GM12891 (cell line): ENCODE measurements around the gene PTPN4.

Source experiments
- DNase-seq: peaks from one replicate; pipeline ENCODE4 v3.0.0; 2011; ENCODE audit warnings: low spot score; ENCODE audit not compliant: insufficient read length
- FAIRE-seq: peaks from 2 replicates; lab custom pipeline; 2011; peaks lifted over from hg19 to GRCh38; lab: Jason Lieb, UNC
- PAX5 ChIP-seq: IDR thresholded peaks from 2 replicates; pipeline ENCODE4 v1.6.1; 2011; ENCODE audit warnings: low read length, moderate library complexity, mild to moderate bottlenecking; ENCODE audit not compliant: insufficient read depth, severe bottlenecking
- POLR2A ChIP-seq: IDR thresholded peaks from 2 replicates; pipeline ENCODE4 v1.6.1; 2011; ENCODE audit warnings: low read depth, low read length, control low read depth
- POLR2AphosphoS5 ChIP-seq: IDR thresholded peaks from 2 replicates; pipeline ENCODE4 v1.6.1; 2011; ENCODE audit warnings: low read depth, low read length, control low read depth
- POU2F2 ChIP-seq: IDR thresholded peaks from 2 replicates; pipeline ENCODE4 v1.6.1; 2011; ENCODE audit warnings: low read depth, mild to moderate bottlenecking, control low read depth, low read length, moderate library complexity
- SPI1 ChIP-seq: IDR thresholded peaks from 2 replicates; pipeline ENCODE4 v1.6.1; 2011; ENCODE audit warnings: low read depth, low read length, control low read depth
- TAF1 ChIP-seq: IDR thresholded peaks from 2 replicates; pipeline ENCODE4 v1.6.1; 2011; ENCODE audit warnings: low read depth, low read length, control low read depth

PTPN4 gene

GRCh38 chr2:119718501-119719260 is 41.0 kb upstream of the PTPN4 start:
- TF ChIP-seq POLR2AphosphoS5 (no peak), TAF1 (no peak), POLR2A (no peak), SPI1 (no peak), PAX5 (no peak), POU2F2 (no peak)
- DNase-seq (no peak), FAIRE-seq (no peak)

GRCh38 chr2:119719261-119719627 is 40.5 kb upstream of the PTPN4 start:
- FAIRE-seq (no peak), DNase-seq (no peak)
- no peak for TF ChIP-seq TAF1
- TF ChIP-seq POU2F2 = no peak
- no peak for TF ChIP-seq POLR2A
- TF ChIP-seq PAX5 = no peak
- TF ChIP-seq SPI1 = no peak
- no peak for TF ChIP-seq POLR2AphosphoS5

GRCh38 chr2:119721043-119721442 is 38.7 kb upstream of the PTPN4 start:
- no peak for TF ChIP-seq POU2F2
- TF ChIP-seq POLR2AphosphoS5 = no peak
- TF ChIP-seq POLR2A = no peak
- TF ChIP-seq TAF1 = no peak
- TF ChIP-seq PAX5 = no peak
- no peak for TF ChIP-seq SPI1
- DNase-seq (no peak), FAIRE-seq (no peak)

DNA sequence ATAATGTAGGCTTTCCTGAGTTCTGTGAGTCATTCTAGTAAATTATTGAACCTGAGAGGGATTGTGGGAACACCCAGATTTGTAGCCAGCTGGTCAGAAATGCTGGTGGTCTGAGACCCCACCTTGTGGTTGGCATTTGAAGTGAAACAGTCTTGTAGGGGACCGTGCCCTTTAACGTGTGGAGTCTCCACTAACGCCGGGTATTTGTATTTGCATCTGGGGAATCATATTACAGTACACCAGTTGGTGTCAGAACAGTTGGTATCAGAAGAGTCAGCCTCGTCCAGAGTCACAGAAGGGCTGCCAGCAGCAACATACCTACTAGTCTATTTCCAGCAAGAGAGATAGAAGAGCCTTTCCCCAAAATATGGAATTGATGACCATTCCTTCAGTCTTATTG is 38.3 kb upstream of the PTPN4 start:
- no peak for DNase-seq
- no peak for TF ChIP-seq TAF1
- TF ChIP-seq POU2F2 = no peak
- no peak for TF ChIP-seq POLR2A
- TF ChIP-seq PAX5 = no peak
- TF ChIP-seq SPI1 = no peak
- no peak for TF ChIP-seq POLR2AphosphoS5
- no peak for FAIRE-seq

- FAIRE-seq = no peak
- TF ChIP-seq TAF1 (no peak), POLR2A (no peak), POU2F2 (no peak), PAX5 (no peak), POLR2AphosphoS5 (no peak), SPI1 (no peak)
- DNase-seq = no peak
These were observed 37.8 kb upstream of the PTPN4 start for GRCh38 chr2:119721904-119722303.

- DNase-seq (no peak), FAIRE-seq (no peak)
- TF ChIP-seq POU2F2 (no peak), POLR2AphosphoS5 (no peak), PAX5 (no peak), SPI1 (no peak), POLR2A (no peak), TAF1 (no peak)
These were observed 36.5 kb upstream of the PTPN4 start for GRCh38 chr2:119723186-119723585.

- FAIRE-seq = no peak
- no peak for TF ChIP-seq POU2F2
- no peak for TF ChIP-seq TAF1
- no peak for TF ChIP-seq POLR2A
- TF ChIP-seq POLR2AphosphoS5 = no peak
- no peak for TF ChIP-seq SPI1
- TF ChIP-seq PAX5 = no peak
- DNase-seq = no peak
These were observed 35.8 kb upstream of the PTPN4 start for GRCh38 chr2:119723784-119724467.

- no peak for FAIRE-seq
- TF ChIP-seq SPI1 (no peak), PAX5 (no peak), POU2F2 (no peak), POLR2A (no peak), TAF1 (no peak), POLR2AphosphoS5 (no peak)
These were observed 34.9 kb upstream of the PTPN4 start for GRCh38 chr2:119724656-119725485.

DNA sequence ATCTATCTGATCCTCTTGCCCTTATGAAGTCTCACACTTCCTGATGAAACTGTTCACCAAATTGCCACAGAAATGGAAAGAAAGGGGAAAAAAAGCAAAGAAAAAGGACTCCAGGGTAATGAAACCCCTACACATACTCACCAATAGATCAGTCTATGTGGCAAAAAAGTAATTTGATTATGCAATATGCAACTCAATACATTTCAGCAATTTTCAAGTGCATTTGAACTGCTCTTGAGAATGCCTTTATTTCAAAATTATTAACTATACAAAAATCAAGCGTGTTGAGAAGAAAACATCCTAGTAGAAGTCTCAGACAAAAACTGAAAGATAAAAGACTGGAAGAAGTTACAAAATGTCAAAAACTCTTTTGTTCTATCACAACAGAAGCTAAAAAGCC is 32.2 kb upstream of the PTPN4 start:
- TF ChIP-seq PAX5 = no peak
- no peak for TF ChIP-seq POLR2AphosphoS5
- no peak for TF ChIP-seq SPI1
- TF ChIP-seq TAF1 = no peak
- no peak for TF ChIP-seq POLR2A
- TF ChIP-seq POU2F2 = no peak
- DNase-seq (no peak), FAIRE-seq (no peak)

More at GRCh38 chr2:119724656-119725485, 34.9 kb upstream of the PTPN4 start:
- no peak for DNase-seq
